Limb (tissue), 2 donors: ENCODE results near the gene PUS3.
"Not testable (repeated sequence)": the region's sequence is repeated elsewhere in the genome, so short reads cannot be mapped to it uniquely, and the experiment has no call there.

ENCODE experiments used
- DNase-seq, 2 donors: peaks; one replicate each; pipeline ENCODE4 v3.0.0-alpha.2; 2016; ENCODE audit errors: extremely low spot score in 2 of 2

Gene PUS3

DNA sequence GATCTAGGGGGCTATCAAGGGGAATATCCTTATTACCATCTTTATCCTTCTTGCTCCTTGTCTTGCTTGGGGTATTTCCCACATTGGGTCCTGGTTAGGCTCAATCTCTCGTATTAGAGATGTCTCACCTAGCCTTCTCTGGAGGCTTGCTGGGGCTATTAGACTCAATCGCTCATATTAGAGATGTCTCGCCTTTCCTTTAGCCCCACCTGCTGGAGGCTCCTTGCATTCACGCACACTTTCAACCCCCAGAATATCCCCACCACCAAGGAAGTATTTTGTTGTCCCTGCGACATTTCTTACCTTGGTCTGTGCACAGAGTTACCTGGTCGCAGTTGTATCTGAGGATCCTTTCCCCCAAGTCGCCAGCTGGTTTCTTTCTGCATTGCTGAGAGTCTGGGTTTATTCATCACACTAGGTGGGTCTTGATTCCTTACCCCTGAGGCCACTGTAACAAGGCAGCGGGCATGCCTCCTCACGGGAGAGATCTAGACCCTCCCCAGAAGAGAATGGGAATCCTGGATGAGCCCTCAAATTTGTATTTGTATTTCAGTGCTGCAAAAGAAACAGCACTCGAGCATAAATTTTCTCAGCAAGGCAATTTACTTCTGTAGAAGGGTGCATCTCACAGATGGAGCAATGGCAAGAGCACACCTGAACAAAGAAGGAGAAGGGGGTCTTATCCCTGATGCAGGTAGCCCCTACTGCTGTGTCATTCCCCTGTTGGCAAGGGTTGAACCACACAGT is 31.4 kb downstream of the PUS3 start:
- no peak for DNase-seq

- DNase-seq, result no peak
These were observed 33.5 kb downstream of the PUS3 start for GRCh38 chr11:125869521-125869920.

GRCh38 chr11:125865354-125865753 is 37.7 kb downstream of the PUS3 start:
- DNase-seq, result not testable (repeated sequence)

- not testable (repeated sequence) for DNase-seq
These were observed 40.2 kb downstream of the PUS3 start for GRCh38 chr11:125862786-125863185.

- DNase-seq, result not testable (repeated sequence)
These were observed 45.3 kb downstream of the PUS3 start for GRCh38 chr11:125857670-125858069.

- DNase-seq, result no peak
These were observed 56.8 kb downstream of the PUS3 start for GRCh38 chr11:125846188-125846587.
